Activated naive CD8-positive, alpha-beta T cell treated with anti-CD3 and anti-CD28 coated beads for 36 hours (primary cell): Measurements from ENCODE around the gene MAPK6. TPM values are rescaled to one million over a fixed set of nuclear protein-coding genes. Genes with fewer than 3 reads are reported as not detected.
"Not testable (repeated sequence)": the region's sequence is repeated elsewhere in the genome, so short reads cannot be mapped to it uniquely, and the experiment has no call there.

Source experiments
- DNase-seq: peaks from one replicate; pipeline ENCODE4 v3.0.0; 2021
- H3K27ac Mint-ChIP-seq: one replicate; pipeline ENCODE4 v1.8.0; 2022; ENCODE audit warnings: mild to moderate bottlenecking, moderate library complexity, mixed read lengths
- H3K27me3 Mint-ChIP-seq: one replicate; pipeline ENCODE4 v1.8.0; 2022; ENCODE audit warnings: mild to moderate bottlenecking, mixed read lengths
- H3K36me3 Mint-ChIP-seq: one replicate; pipeline ENCODE4 v1.8.0; 2021; ENCODE audit warnings: mild to moderate bottlenecking, mixed read lengths
- H3K4me1 Mint-ChIP-seq: one replicate; pipeline ENCODE4 v1.8.0; 2021; ENCODE audit warnings: mixed read lengths
- H3K4me3 Mint-ChIP-seq: one replicate; pipeline ENCODE4 v1.8.0; 2022; ENCODE audit warnings: mild to moderate bottlenecking, moderate library complexity, mixed read lengths
- H3K9me3 Mint-ChIP-seq: one replicate; pipeline ENCODE4 v1.8.0; 2022; ENCODE audit warnings: mixed read lengths
- total RNA-seq, 2 experiments: library from RNA; stranded (reverse); gene quantifications; one replicate each; pipeline ENCODE4 v1.2.3, GENCODE V29; 2021

MAPK6 gene
- 10 to 100 TPM; 52.6 to 53.5 TPM for total RNA-seq

- Mint-ChIP-seq H3K4me1 (peaks cover 35% of the 10 kb centered on the region), H3K27ac (peak within 1 kb of the TSS; percentile 99), H3K27me3 (peaks cover 4% of the 10 kb centered on the region), H3K4me3 (peak within 1 kb of the TSS; percentile 94), H3K9me3 (no peaks in the 10 kb centered on the region), H3K36me3 (peaks cover 9% of the 10 kb centered on the region)
- DNase-seq: peak; percentile 96
These were observed at the start of gene MAPK6 for GRCh38 chr15:52018693-52019393. Gene MAPK6 (plus strand): TSS chr15:52019219. CDS start chr15:52046461, 27,242 bp downstream.

GRCh38 chr15:51969728-51970127 is 49.3 kb upstream of the MAPK6 start:
- Mint-ChIP-seq H3K4me1 (peaks cover 23% of the 10 kb centered on the region), H3K27ac (peak overlapping the region; percentile 23), H3K4me3 (peak overlapping the region; percentile 96)

GRCh38 chr15:51970132-51970817 is 48.7 kb upstream of the MAPK6 start:
- H3K36me3 Mint-ChIP-seq: peaks cover 38% of the 10 kb centered on the region
- H3K4me1 Mint-ChIP-seq: peaks cover 23% of the 10 kb centered on the region
- H3K27ac Mint-ChIP-seq: peak overlapping the region; percentile 23
- H3K9me3 Mint-ChIP-seq: peaks cover 7% of the 10 kb centered on the region
- no peak for DNase-seq
- H3K27me3 Mint-ChIP-seq: peaks cover 4% of the 10 kb centered on the region
- H3K4me3 Mint-ChIP-seq: peak overlapping the region; percentile 96

More at GRCh38 chr15:51969728-51970127, 49.3 kb upstream of the MAPK6 start:
- Mint-ChIP-seq H3K27me3 (peaks cover 4% of the 10 kb centered on the region), H3K9me3 (peaks cover 7% of the 10 kb centered on the region), H3K36me3 (peaks cover 41% of the 10 kb centered on the region)
- no peak for DNase-seq

- peaks cover 21% of the 10 kb centered on the region for H3K4me1 Mint-ChIP-seq
- no peak for DNase-seq
- H3K9me3 Mint-ChIP-seq: peaks cover 7% of the 10 kb centered on the region
- peak overlapping the region; percentile 93 for H3K27ac Mint-ChIP-seq
- peaks cover 4% of the 10 kb centered on the region for H3K27me3 Mint-ChIP-seq
- H3K36me3 Mint-ChIP-seq: peaks cover 30% of the 10 kb centered on the region
- H3K4me3 Mint-ChIP-seq: peak overlapping the region; percentile 96
These were observed 48.0 kb upstream of the MAPK6 start for GRCh38 chr15:51971032-51971374.

- H3K36me3 Mint-ChIP-seq: peaks cover 26% of the 10 kb centered on the region
- H3K9me3 Mint-ChIP-seq: peaks cover 7% of the 10 kb centered on the region
- H3K27ac Mint-ChIP-seq: peak within 1 kb of the TSS; percentile 93
- H3K27me3 Mint-ChIP-seq: peaks cover 4% of the 10 kb centered on the region
- peak; percentile 85 for DNase-seq
- H3K4me3 Mint-ChIP-seq: peak within 1 kb of the TSS; percentile 96
- H3K4me1 Mint-ChIP-seq: peaks cover 18% of the 10 kb centered on the region
These were observed 47.5 kb upstream of the MAPK6 start, which contains the start of gene LEO1 for GRCh38 chr15:51971375-51972133. Gene LEO1 (minus strand): TSS chr15:51971778. CDS start chr15:51971745, 33 bp downstream.

- Mint-ChIP-seq H3K27me3 (peaks cover 4% of the 10 kb centered on the region), H3K4me3 (no peak overlapping the region), H3K36me3 (peaks cover 12% of the 10 kb centered on the region), H3K27ac (no peak overlapping the region), H3K4me1 (peaks cover 16% of the 10 kb centered on the region), H3K9me3 (no peaks in the 10 kb centered on the region)
- no peak for DNase-seq
These were observed 45.8 kb upstream of the MAPK6 start for GRCh38 chr15:51973220-51973619.

GRCh38 chr15:51973775-51974174 is 45.2 kb upstream of the MAPK6 start:
- Mint-ChIP-seq H3K27ac (no peak overlapping the region), H3K4me1 (peaks cover 16% of the 10 kb centered on the region), H3K36me3 (peaks cover 8% of the 10 kb centered on the region), H3K9me3 (no peaks in the 10 kb centered on the region), H3K4me3 (no peak overlapping the region), H3K27me3 (peaks cover 4% of the 10 kb centered on the region)
- no peak for DNase-seq

GRCh38 chr15:51982013-51982769 is 36.8 kb upstream of the MAPK6 start:
- H3K27me3 Mint-ChIP-seq: no peaks in the 10 kb centered on the region
- peak overlapping the region; percentile 86 for H3K27ac Mint-ChIP-seq
- H3K36me3 Mint-ChIP-seq: no peaks in the 10 kb centered on the region
- H3K4me1 Mint-ChIP-seq: peaks cover 13% of the 10 kb centered on the region
- H3K4me3 Mint-ChIP-seq: peak overlapping the region; percentile 79
- DNase-seq: peak; percentile 47
- no peaks in the 10 kb centered on the region for H3K9me3 Mint-ChIP-seq

GRCh38 chr15:51982770-51983103 is 36.3 kb upstream of the MAPK6 start:
- no peak overlapping the region for H3K4me3 Mint-ChIP-seq
- H3K27me3 Mint-ChIP-seq: no peaks in the 10 kb centered on the region
- no peak for DNase-seq
- H3K4me1 Mint-ChIP-seq: peaks cover 13% of the 10 kb centered on the region
- no peaks in the 10 kb centered on the region for H3K9me3 Mint-ChIP-seq
- H3K36me3 Mint-ChIP-seq: no peaks in the 10 kb centered on the region
- H3K27ac Mint-ChIP-seq: no peak overlapping the region

GRCh38 chr15:51991141-51991540 is 27.9 kb upstream of the MAPK6 start:
- no peak overlapping the region for H3K27ac Mint-ChIP-seq
- H3K4me3 Mint-ChIP-seq: no peak overlapping the region
- no peaks in the 10 kb centered on the region for H3K36me3 Mint-ChIP-seq
- H3K4me1 Mint-ChIP-seq: no peaks in the 10 kb centered on the region
- no peak for DNase-seq
- H3K27me3 Mint-ChIP-seq: no peaks in the 10 kb centered on the region
- H3K9me3 Mint-ChIP-seq: no peaks in the 10 kb centered on the region

GRCh38 chr15:51992953-51993352 is 26.1 kb upstream of the MAPK6 start:
- DNase-seq: no peak
- no peaks in the 10 kb centered on the region for H3K36me3 Mint-ChIP-seq
- no peak overlapping the region for H3K27ac Mint-ChIP-seq
- H3K4me1 Mint-ChIP-seq: no peaks in the 10 kb centered on the region
- no peak overlapping the region for H3K4me3 Mint-ChIP-seq
- no peaks in the 10 kb centered on the region for H3K9me3 Mint-ChIP-seq
- no peaks in the 10 kb centered on the region for H3K27me3 Mint-ChIP-seq

- no peaks in the 10 kb centered on the region for H3K36me3 Mint-ChIP-seq
- H3K9me3 Mint-ChIP-seq: peaks cover 4% of the 10 kb centered on the region
- H3K4me1 Mint-ChIP-seq: peaks cover 18% of the 10 kb centered on the region
- no peak overlapping the region for H3K4me3 Mint-ChIP-seq
- no peak for DNase-seq
- no peak overlapping the region for H3K27ac Mint-ChIP-seq
- no peaks in the 10 kb centered on the region for H3K27me3 Mint-ChIP-seq
These were observed 16.7 kb upstream of the MAPK6 start for GRCh38 chr15:52002351-52002750.

- not testable (repeated sequence) for H3K27ac Mint-ChIP-seq, H3K4me3 Mint-ChIP-seq, H3K27me3 Mint-ChIP-seq, H3K36me3 Mint-ChIP-seq, H3K9me3 Mint-ChIP-seq, DNase-seq
- peaks cover 22% of the 10 kb centered on the region for H3K4me1 Mint-ChIP-seq
These were observed 15.9 kb upstream of the MAPK6 start for GRCh38 chr15:52003089-52003488.

- DNase-seq: no peak
- Mint-ChIP-seq H3K9me3 (peaks cover 4% of the 10 kb centered on the region), H3K4me3 (no peak overlapping the region), H3K27me3 (no peaks in the 10 kb centered on the region), H3K27ac (no peak overlapping the region), H3K4me1 (peaks cover 27% of the 10 kb centered on the region), H3K36me3 (no peaks in the 10 kb centered on the region)
These were observed 15.3 kb upstream of the MAPK6 start for GRCh38 chr15:52003710-52004109.

GRCh38 chr15:52004806-52005205 is 14.2 kb upstream of the MAPK6 start:
- peaks cover 33% of the 10 kb centered on the region for H3K4me1 Mint-ChIP-seq
- peaks cover 4% of the 10 kb centered on the region for H3K9me3 Mint-ChIP-seq
- DNase-seq: no peak
- no peak overlapping the region for H3K27ac Mint-ChIP-seq
- H3K4me3 Mint-ChIP-seq: no peak overlapping the region
- H3K27me3 Mint-ChIP-seq: no peaks in the 10 kb centered on the region
- H3K36me3 Mint-ChIP-seq: no peaks in the 10 kb centered on the region
